Thyroid gland (tissue), 4 donors: Measurements from ENCODE around the gene ALDH1A2.

Experiments
- CTCF ChIP-seq, 6 experiments: fragments of 200-600 bp in 3 of 6; fragments of 450-650 bp in 3 of 6; sonication (generic) in 3 of 6; IDR thresholded peaks; one replicate each; pipeline ENCODE4 v1.5.1; 2016 to 2019; ENCODE audit warnings: antibody characterized with exemption in 6 of 6, mild to moderate bottlenecking in 2 of 6, inconsistent platforms in 1 of 6, moderate library complexity in 1 of 6
- POLR2A ChIP-seq, 2 donors: fragments of 450-650 bp; IDR thresholded peaks; one replicate each; pipeline ENCODE4 v1.6.1; 2017; ENCODE audit warnings: antibody characterized with exemption in 2 of 2, mild to moderate bottlenecking in 2 of 2, moderate library complexity in 1 of 2

GRCh38 chr15:58063614-58064013 lies 1.9 kb downstream of the ALDH1A2 start:
- TF ChIP-seq POLR2A (IDR thresholded peaks at IDR 0.05), result no peak
- TF ChIP-seq CTCF (IDR thresholded peaks at IDR 0.05), result no peak
